GM21526 (cell line): ENCODE data around the gene TMEM218.
"Not testable (repeated sequence)": the region's sequence is repeated elsewhere in the genome, so short reads cannot be mapped to it uniquely, and the experiment has no call there.

ENCODE experiments used
- ATAC-seq: cut with Tn5 transposase; IDR thresholded peaks from one replicate; pipeline ENCODE4 v1.9.1; 2021; ENCODE audit warnings: moderate library complexity; ENCODE audit not compliant: unreplicated experiment, low FRiP score

Gene TMEM218

GRCh38 chr11:125062218-125062930 lies 49.1 kb downstream of the TMEM218 start:
- no peak for ATAC-seq

- no peak for ATAC-seq
Observed at GRCh38 chr11:125061281-125061680, 50.1 kb downstream of the TMEM218 start.

GRCh38 chr11:125057693-125058016 lies 53.8 kb downstream of the TMEM218 start:
- ATAC-seq: no peak

- no peak for ATAC-seq
Observed at GRCh38 chr11:125056931-125057692, 54.3 kb downstream of the TMEM218 start.

GRCh38 chr11:125056111-125056510 lies 55.3 kb downstream of the TMEM218 start:
- ATAC-seq: not testable (repeated sequence)

GRCh38 chr11:125055107-125055715 lies 56.2 kb downstream of the TMEM218 start:
- no peak for ATAC-seq

- no peak for ATAC-seq
Observed at GRCh38 chr11:125053167-125053566, 58.3 kb downstream of the TMEM218 start.

- ATAC-seq: no peak
Observed at GRCh38 chr11:125052047-125052446, 59.4 kb downstream of the TMEM218 start.

- ATAC-seq: no peak
Observed at GRCh38 chr11:125049164-125049792, 62.1 kb downstream of the TMEM218 start.
